ENCODE data around the gene PRUNE2. TPM values are rescaled to one million over a fixed set of nuclear protein-coding genes. Genes with fewer than 3 reads are reported as not detected.

Gene PRUNE2
- total and polyA plus RNA-seq, 12 donors: 1.9 to 68.0 (median 11.2) TPM

DNA sequence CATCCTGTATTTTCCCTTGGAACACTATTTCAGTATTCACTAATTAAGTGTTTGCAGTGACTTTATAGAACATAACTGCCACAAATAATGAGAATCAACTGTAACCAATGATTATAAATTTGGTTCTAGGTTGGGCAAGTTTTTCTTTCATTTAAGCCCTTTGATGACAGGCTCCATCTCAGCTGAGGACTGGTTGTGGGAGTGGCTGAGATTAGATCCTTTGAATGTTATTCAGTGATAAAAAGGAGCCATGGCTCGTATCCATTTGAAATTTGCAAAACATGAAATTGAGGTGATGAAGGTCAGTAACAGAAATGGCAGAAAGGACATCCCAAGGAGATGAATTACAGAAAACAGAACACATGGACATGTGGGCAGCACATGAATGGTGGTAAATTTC is 279.8 kb downstream of the PRUNE2 start:
- Histone ChIP-seq H3K4me1 (replicated peaks in 1 of 2) (no peaks in the 10 kb centered on the region), H3K9me3 (replicated peaks in 1 of 3) (no peaks in the 10 kb centered on the region), H3K27me3 (no peaks in the 10 kb centered on the region), H3K36me3 (replicated peaks in 1 of 2) (no peaks in the 10 kb centered on the region), H3K4me3 (no peak overlapping the region), H3K27ac (no peak overlapping the region)
- TF ChIP-seq, protein P1, sequence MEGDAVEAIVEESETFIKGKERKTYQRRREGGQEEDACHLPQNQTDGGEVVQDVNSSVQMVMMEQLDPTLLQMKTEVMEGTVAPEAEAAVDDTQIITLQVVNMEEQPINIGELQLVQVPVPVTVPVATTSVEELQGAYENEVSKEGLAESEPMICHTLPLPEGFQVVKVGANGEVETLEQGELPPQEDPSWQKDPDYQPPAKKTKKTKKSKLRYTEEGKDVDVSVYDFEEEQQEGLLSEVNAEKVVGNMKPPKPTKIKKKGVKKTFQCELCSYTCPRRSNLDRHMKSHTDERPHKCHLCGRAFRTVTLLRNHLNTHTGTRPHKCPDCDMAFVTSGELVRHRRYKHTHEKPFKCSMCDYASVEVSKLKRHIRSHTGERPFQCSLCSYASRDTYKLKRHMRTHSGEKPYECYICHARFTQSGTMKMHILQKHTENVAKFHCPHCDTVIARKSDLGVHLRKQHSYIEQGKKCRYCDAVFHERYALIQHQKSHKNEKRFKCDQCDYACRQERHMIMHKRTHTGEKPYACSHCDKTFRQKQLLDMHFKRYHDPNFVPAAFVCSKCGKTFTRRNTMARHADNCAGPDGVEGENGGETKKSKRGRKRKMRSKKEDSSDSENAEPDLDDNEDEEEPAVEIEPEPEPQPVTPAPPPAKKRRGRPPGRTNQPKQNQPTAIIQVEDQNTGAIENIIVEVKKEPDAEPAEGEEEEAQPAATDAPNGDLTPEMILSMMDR (IDR thresholded peaks at IDR 0.05): no peak
- no peak for TF ChIP-seq POLR2A (IDR thresholded peaks at IDR 0.05)
- DNase-seq: no peak
- 40 to 65% (median 51%) methylated on average over 1 of the region's 1 CpG for WGBS, 4 donors
- intact Hi-C loops (cut with DNase I): no loop called here

DNA sequence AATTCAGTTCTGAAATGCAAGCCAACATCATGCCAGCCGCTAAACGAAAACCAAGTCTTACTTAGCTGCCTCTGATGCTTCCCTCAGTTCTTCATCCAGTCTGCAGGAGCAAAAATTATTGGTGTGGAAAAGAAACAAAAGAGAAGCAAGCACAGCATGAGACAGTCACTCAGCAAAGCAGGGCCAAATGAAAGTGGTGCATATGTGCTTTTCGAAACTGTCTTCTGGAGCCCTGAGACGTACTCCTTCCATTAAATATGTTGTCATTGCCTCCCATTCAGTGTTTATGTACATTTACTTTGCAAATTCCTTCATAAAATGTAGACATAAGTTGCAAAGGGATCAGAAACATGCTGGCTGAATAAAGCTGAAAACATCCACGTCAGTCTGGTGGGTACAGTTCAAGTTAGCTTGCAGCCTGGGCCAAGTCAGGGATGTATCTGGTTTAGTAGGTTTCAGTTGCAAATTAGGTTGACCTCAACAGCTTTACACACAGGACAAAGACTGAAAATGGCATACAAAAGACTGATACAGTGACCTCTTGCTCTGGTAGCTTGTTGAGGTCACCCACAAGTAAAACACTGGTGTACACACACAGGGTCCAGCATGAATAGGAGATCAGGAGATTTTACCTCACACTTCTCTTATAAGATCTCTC is 281.4 kb downstream of the PRUNE2 start:
- H3K9me3 ChIP-seq (replicated peaks in 1 of 3): no peaks in the 10 kb centered on the region
- H3K36me3 ChIP-seq (replicated peaks in 1 of 2): no peaks in the 10 kb centered on the region
- no peak for DNase-seq
- TF ChIP-seq POLR2A (IDR thresholded peaks at IDR 0.05): no peak
- WGBS, 4 donors: 79 to 90% (median 88%) methylated on average over 5 of the region's 5 CpGs
- peaks cover 0 to 10% of the 10 kb centered on the region in 2 donors for H3K4me1 ChIP-seq (replicated peaks in 1 of 2)
- intact Hi-C loops (cut with DNase I): no loop called here
- no peak overlapping the region for H3K4me3 ChIP-seq
- no peak overlapping the region for H3K27ac ChIP-seq
- no peaks in the 10 kb centered on the region for H3K27me3 ChIP-seq

DNA sequence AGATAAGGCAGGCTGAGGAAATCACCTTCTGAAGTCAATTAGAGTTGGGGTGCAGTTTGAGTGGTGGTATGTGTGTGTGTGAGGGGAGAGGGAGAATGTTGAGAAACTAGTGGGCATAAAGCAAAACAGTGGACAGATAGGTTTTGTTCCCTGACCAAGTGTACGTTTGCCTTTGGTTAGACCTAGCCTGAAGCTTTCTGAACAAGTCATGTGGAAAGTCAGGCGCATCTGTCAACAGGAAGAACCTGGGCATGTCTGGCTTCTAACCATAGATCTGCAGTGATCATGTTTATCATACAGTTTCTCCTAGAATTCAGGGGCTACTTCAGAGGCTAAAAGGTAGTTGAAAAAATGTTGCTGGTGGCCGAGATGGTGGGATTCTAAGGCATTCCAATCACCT is 284.9 kb downstream of the PRUNE2 start:
- no peak overlapping the region for H3K27ac ChIP-seq

DNA sequence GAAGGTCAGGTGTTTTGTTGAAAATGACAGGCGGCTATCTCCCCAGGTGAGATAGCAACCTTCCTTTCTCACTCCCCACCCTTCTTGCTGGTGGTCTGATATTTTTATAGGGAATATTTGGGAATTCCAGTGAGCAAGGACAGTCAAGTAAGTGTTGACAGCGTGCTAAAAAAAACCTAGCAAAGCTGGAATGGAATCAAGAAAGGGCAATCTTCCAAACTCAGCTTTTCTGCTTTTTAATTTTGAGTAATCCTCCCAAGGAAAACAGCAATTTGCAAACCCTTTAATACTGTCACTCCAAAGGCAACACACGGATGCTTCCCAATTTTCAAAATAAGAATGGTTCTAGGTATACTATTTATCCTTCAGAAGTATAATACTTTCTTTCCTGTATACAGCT is 285.3 kb downstream of the PRUNE2 start:
- WGBS, 4 donors: 43 to 55% (median 48%) methylated on average over 3 of the region's 3 CpGs
- no peaks in the 10 kb centered on the region for H3K36me3 ChIP-seq (replicated peaks in 1 of 2)
- H3K27me3 ChIP-seq: no peaks in the 10 kb centered on the region
- no peak overlapping the region for H3K27ac ChIP-seq
- no peak for DNase-seq
- no peak for TF ChIP-seq POLR2A (IDR thresholded peaks at IDR 0.05)
- TF ChIP-seq, protein P1 (IDR thresholded peaks at IDR 0.05): no peak
- H3K9me3 ChIP-seq (replicated peaks in 1 of 3): no peaks in the 10 kb centered on the region
- no peak overlapping the region for H3K4me3 ChIP-seq
- intact Hi-C loops (cut with DNase I): no loop called here
- peaks cover 0 to 10% of the 10 kb centered on the region in 2 donors for H3K4me1 ChIP-seq (replicated peaks in 1 of 2)

More for the DNA sequence above, 284.9 kb downstream of the PRUNE2 start:
- no peaks in the 10 kb centered on the region for H3K9me3 ChIP-seq (replicated peaks in 1 of 3)
- no peak overlapping the region for H3K4me3 ChIP-seq
- intact Hi-C loops (cut with DNase I): no loop called here
- DNase-seq: no peak
- WGBS, 4 donors: 68 to 79% (median 76%) methylated on average over 3 of the region's 3 CpGs
- no peaks in the 10 kb centered on the region for H3K27me3 ChIP-seq
- TF ChIP-seq POLR2A (IDR thresholded peaks at IDR 0.05): no peak
- TF ChIP-seq, protein P1 (IDR thresholded peaks at IDR 0.05): no peak
- H3K36me3 ChIP-seq (replicated peaks in 1 of 2): no peaks in the 10 kb centered on the region
- H3K4me1 ChIP-seq (replicated peaks in 1 of 2): peaks cover 0 to 10% of the 10 kb centered on the region in 2 donors

DNA sequence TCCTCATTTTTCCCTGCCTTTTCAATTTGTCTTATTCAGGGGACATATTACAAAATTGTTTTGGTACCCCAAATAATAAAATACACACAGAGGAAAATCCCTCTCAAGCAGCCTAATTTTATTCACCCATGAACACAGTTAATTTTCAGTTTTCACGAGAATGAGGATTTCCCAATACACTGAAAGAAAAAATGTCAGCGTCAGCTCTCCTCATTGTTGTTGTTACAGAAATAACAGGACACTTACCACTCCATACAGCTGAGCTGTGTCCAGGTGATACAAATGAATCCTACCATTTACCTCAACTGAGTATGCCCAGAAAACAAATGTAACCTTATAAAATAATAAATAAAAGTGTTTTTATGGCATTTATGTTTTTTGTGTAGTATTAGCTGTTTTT is 286.3 kb downstream of the PRUNE2 start:
- Histone ChIP-seq H3K4me1 (replicated peaks in 1 of 2) (peaks cover 0 to 10% of the 10 kb centered on the region in 2 donors), H3K9me3 (replicated peaks in 1 of 3) (no peaks in the 10 kb centered on the region), H3K36me3 (replicated peaks in 1 of 2) (no peaks in the 10 kb centered on the region), H3K4me3 (no peak overlapping the region), H3K27me3 (no peaks in the 10 kb centered on the region), H3K27ac (peak overlapping the region in 1 of 5 donors; percentile 65)
- WGBS, 4 donors: 29 to 51% (median 43%) methylated on average over 2 of the region's 2 CpGs
- DNase-seq: no peak
- intact Hi-C loops (cut with DNase I): no loop called here
- TF ChIP-seq, protein P1 (IDR thresholded peaks at IDR 0.05): no peak
- TF ChIP-seq POLR2A (IDR thresholded peaks at IDR 0.05): no peak

Measured in adrenal gland (tissue), 12 donors.